Measurements from ENCODE around the gene RALGPS1.

The RALGPS1 gene

GRCh38 chr9:127106466-127106855 lies 191.9 kb downstream of the RALGPS1 start:
- H3K4me1 ChIP-seq, result no peaks in the 10 kb centered on the region

GRCh38 chr9:127107171-127107928 lies 192.8 kb downstream of the RALGPS1 start:
- Histone ChIP-seq H3K27ac (no peak overlapping the region), H3K4me2 (ENCODE audit: low read length) (no peak overlapping the region), H3K9ac (no peak overlapping the region)

More at GRCh38 chr9:127106466-127106855, 191.9 kb downstream of the RALGPS1 start:
- Histone ChIP-seq H3K27me3 (ENCODE audit: control insufficient read depth, insufficient read depth, low read length) (no peaks in the 10 kb centered on the region), H3K9ac (no peak overlapping the region), H3K4me2 (ENCODE audit: low read length) (no peak overlapping the region), H3K36me3 (ENCODE audit: control insufficient read depth, insufficient read depth, low read length) (no peaks in the 10 kb centered on the region), H3K4me3 (ENCODE audit: low read depth, low read length) (no peak overlapping the region), H3K9me3 (ENCODE audit: control insufficient read depth, low read length) (no peaks in the 10 kb centered on the region), H3K27ac (no peak overlapping the region), H2AFZ (no peak overlapping the region), H3K79me2 (no peaks in the 10 kb centered on the region)
- TF ChIP-seq CTCF (IDR thresholded peaks at IDR 0.05), result no peak

DNA sequence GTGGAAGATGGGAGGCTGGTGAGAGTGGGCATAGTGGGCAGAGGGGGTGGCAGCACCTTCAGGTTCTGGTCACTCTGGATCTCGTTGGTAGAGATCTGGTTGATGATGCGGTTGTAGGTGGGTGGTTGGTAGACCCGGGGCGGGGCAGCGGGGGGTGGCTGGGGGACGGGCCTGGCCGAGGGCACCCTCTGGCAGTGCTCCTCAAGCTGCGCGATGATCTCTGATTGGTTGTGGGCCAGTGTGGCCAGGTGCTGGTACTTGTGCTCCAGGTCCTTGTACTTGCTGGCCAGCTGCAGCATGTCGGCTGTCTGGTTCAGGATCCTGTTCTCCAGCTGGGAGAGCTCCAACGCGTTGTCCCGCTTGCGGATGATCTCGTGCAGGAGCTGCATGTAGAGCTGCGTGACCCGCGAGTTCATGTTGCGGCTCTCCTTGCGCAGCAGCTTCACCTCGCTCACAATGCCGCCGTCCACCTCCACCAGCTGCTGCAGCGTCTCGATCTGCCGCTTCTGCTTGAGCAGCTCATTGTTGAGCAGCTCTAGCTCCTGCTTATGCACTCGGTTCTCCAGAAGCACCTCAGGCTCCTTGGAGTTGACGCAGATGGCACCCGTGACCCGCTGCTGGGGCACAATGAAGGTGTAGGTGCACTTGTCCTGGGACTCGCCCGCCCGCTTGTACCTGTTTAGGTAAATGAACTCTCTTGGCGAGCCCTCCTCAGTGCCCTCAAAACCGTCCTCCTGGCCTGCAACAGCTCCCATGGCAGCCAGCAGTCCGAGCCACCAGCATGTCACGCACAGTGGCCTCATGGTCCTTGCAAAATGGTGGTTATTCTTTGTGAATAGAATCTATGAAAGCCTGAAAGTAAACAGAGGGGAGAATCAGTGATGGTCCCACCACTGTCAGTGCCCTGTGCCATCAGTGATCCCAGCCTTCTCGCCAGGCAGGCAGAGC lies 193.6 kb downstream of the RALGPS1 start:
- no peaks in the 10 kb centered on the region for H3K27me3 ChIP-seq (ENCODE audit: control insufficient read depth, insufficient read depth, low read length)
- H3K9me3 ChIP-seq (ENCODE audit: control insufficient read depth, low read length), result no peaks in the 10 kb centered on the region
- H3K4me2 ChIP-seq (ENCODE audit: low read length), result no peak overlapping the region
- H3K36me3 ChIP-seq (ENCODE audit: control insufficient read depth, insufficient read depth, low read length), result no peaks in the 10 kb centered on the region
- no peak overlapping the region for H2AFZ ChIP-seq
- no peaks in the 10 kb centered on the region for H3K79me2 ChIP-seq
- H3K27ac ChIP-seq, result no peak overlapping the region
- H3K4me1 ChIP-seq, result no peaks in the 10 kb centered on the region
- no peak overlapping the region for H3K4me3 ChIP-seq (ENCODE audit: low read depth, low read length)
- H3K9ac ChIP-seq, result no peak overlapping the region
- TF ChIP-seq CTCF (IDR thresholded peaks at IDR 0.05), result no peak

More at GRCh38 chr9:127107171-127107928, 192.8 kb downstream of the RALGPS1 start:
- TF ChIP-seq CTCF (IDR thresholded peaks at IDR 0.05), result no peak
- H3K79me2 ChIP-seq, result no peaks in the 10 kb centered on the region
- no peak overlapping the region for H3K4me3 ChIP-seq (ENCODE audit: low read depth, low read length)
- no peaks in the 10 kb centered on the region for H3K4me1 ChIP-seq
- H2AFZ ChIP-seq, result no peak overlapping the region
- no peaks in the 10 kb centered on the region for H3K27me3 ChIP-seq (ENCODE audit: control insufficient read depth, insufficient read depth, low read length)
- no peaks in the 10 kb centered on the region for H3K9me3 ChIP-seq (ENCODE audit: control insufficient read depth, low read length)
- no peaks in the 10 kb centered on the region for H3K36me3 ChIP-seq (ENCODE audit: control insufficient read depth, insufficient read depth, low read length)

- H3K4me2 ChIP-seq (ENCODE audit: low read length), result no peak overlapping the region
- no peak overlapping the region for H2AFZ ChIP-seq
- H3K27me3 ChIP-seq (ENCODE audit: control insufficient read depth, insufficient read depth, low read length), result no peaks in the 10 kb centered on the region
- TF ChIP-seq CTCF (IDR thresholded peaks at IDR 0.05), result no peak
- no peak overlapping the region for H3K27ac ChIP-seq
- H3K4me3 ChIP-seq (ENCODE audit: low read depth, low read length), result no peak overlapping the region
- H3K9ac ChIP-seq, result no peak overlapping the region
- no peaks in the 10 kb centered on the region for H3K79me2 ChIP-seq
- no peaks in the 10 kb centered on the region for H3K36me3 ChIP-seq (ENCODE audit: control insufficient read depth, insufficient read depth, low read length)
- H3K9me3 ChIP-seq (ENCODE audit: control insufficient read depth, low read length), result no peaks in the 10 kb centered on the region
- no peaks in the 10 kb centered on the region for H3K4me1 ChIP-seq
Observed at GRCh38 chr9:127109212-127109711, 194.7 kb downstream of the RALGPS1 start.

Measured in parathyroid adenoma (tissue), 2 donors.